Measurements from ENCODE around the gene OR6J1. TPM values are rescaled to one million over a fixed set of nuclear protein-coding genes. Genes with fewer than 3 reads are reported as not detected.
A peak's percentile ranks its signal among the peaks of the same experiment; 100 is the strongest.

OR6J1 gene
- total and polyA plus RNA-seq, 10 of the 15 experiments (the other 5 are each of a cell fraction or from before 2014, with no cell fraction given) = not detected

DNA sequence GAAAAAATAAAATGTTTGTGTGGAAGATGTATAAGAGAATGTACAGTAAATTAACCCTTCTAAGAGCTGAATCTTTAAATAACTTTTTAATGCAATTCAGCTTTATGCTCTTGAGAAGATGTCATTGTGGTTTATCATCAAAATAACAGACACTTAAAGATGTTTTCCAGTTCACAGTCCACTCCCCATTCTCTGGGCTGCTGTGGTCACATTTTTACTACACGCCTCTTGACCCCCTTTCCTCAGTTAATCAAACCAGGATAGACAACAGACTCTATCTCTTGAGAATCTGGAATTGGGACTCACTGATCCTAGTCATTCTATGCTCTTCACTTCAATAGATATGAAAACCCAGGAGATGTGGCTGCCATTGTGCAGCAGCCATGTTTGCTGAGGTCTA is 24.7 kb upstream of the OR6J1 start:
- POLR2A ChIA-PET = no interaction called here
- peak; percentile 55 for TF ChIP-seq RUNX3 (IDR thresholded peaks at IDR 0.05; ENCODE audit: low read length)
- peak; percentile 6 for TF ChIP-seq JUNB (IDR thresholded peaks at IDR 0.05)
- TF ChIP-seq, protein P1, sequence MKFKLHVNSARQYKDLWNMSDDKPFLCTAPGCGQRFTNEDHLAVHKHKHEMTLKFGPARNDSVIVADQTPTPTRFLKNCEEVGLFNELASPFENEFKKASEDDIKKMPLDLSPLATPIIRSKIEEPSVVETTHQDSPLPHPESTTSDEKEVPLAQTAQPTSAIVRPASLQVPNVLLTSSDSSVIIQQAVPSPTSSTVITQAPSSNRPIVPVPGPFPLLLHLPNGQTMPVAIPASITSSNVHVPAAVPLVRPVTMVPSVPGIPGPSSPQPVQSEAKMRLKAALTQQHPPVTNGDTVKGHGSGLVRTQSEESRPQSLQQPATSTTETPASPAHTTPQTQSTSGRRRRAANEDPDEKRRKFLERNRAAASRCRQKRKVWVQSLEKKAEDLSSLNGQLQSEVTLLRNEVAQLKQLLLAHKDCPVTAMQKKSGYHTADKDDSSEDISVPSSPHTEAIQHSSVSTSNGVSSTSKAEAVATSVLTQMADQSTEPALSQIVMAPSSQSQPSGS (IDR thresholded peaks at IDR 0.05; ENCODE audit: low read length) = peak; percentile 15
- TF ChIP-seq, protein P2, sequence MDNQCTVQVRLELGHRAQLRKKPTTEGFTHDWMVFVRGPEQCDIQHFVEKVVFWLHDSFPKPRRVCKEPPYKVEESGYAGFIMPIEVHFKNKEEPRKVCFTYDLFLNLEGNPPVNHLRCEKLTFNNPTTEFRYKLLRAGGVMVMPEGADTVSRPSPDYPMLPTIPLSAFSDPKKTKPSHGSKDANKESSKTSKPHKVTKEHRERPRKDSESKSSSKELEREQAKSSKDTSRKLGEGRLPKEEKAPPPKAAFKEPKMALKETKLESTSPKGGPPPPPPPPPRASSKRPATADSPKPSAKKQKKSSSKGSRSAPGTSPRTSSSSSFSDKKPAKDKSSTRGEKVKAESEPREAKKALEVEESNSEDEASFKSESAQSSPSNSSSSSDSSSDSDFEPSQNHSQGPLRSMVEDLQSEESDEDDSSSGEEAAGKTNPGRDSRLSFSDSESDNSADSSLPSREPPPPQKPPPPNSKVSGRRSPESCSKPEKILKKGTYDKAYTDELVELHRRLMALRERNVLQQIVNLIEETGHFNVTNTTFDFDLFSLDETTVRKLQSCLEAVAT (IDR thresholded peaks at IDR 0.05) = no peak
- peak; percentile 62; the same call in 1 of the 2 replicates for TF ChIP-seq YY1 (IDR thresholded peaks at IDR 0.05; ENCODE audit: low read depth, low read length)

More for the DNA sequence above, 24.7 kb upstream of the OR6J1 start:
- H3K9ac ChIP-seq (ENCODE audit: control insufficient read depth, insufficient read depth, low read length) = no peak overlapping the region
- no peak overlapping the region for H3K4me3 ChIP-seq
- no peaks in the 10 kb centered on the region for H3K9me3 ChIP-seq (replicated peaks; ENCODE audit: control insufficient read depth, insufficient read depth, low read length)
- no peaks in the 10 kb centered on the region for H3K4me1 ChIP-seq (ENCODE audit: control insufficient read depth, insufficient read depth, low read length)
- H2AFZ ChIP-seq (ENCODE audit: control insufficient read depth, low read depth, low read length) = no peak overlapping the region
- DNase-seq (ENCODE audit: low read depth, low spot score) (no peak), ATAC-seq (peak; percentile 28; the same call in 2 of the 3 replicates), FAIRE-seq (no peak)
- no peak overlapping the region for H3K4me2 ChIP-seq (ENCODE audit: control insufficient read depth, insufficient read depth)
- no peaks in the 10 kb centered on the region for H4K20me1 ChIP-seq (ENCODE audit: control insufficient read depth, insufficient read depth)
- BruUV-seq (replicated peaks) = no TSS peak
- WGBS (ENCODE audit: insufficient coverage, insufficient replicate concordance, low lambda C conversion rate, missing lambda C conversion rate) = 0% methylated on average over 1 of the region's 1 CpG
- H3K79me2 ChIP-seq (ENCODE audit: control insufficient read depth, insufficient read depth, low read length) = no peaks in the 10 kb centered on the region
- ChIA-PET SMC1A (ENCODE audit: uncharacterized antibody, unreplicated experiment) (interaction anchor here (0.9 to 2.3 kb wide), 5 partner anchors 11 to 98 kb away, joined by 3 to 13 read pairs (median 4); partner anchors contain the start of gene OXA1L), RAD21 (ENCODE audit: unreplicated experiment) (interaction anchor here (0.9 to 1.7 kb wide), 6 partner anchors 9 to 109 kb away, joined by 3 to 9 read pairs (median 3); no protein-coding TSS in a partner anchor), CTCF (interaction anchor here (0.6 to 2.4 kb wide), 8 partner anchors 8 to 400 kb away, joined by 3 to 12 read pairs (median 3); no protein-coding TSS in a partner anchor)
- in situ Hi-C loops (cut with MboI) (no loop called here), intact Hi-C loops (cut with micrococcal nuclease; ENCODE audit: unreplicated experiment) (no loop called here)
- H3K27ac ChIP-seq (ENCODE audit: control insufficient read depth, insufficient read depth) = no peak overlapping the region
- no peaks in the 10 kb centered on the region for H3K27me3 ChIP-seq (replicated peaks in 1 of 2; ENCODE audit: control insufficient read depth in 2 of 2, insufficient read depth in 2 of 2, low read length in 1 of 2)
- no peaks in the 10 kb centered on the region for H3K36me3 ChIP-seq (ENCODE audit: control insufficient read depth in 2 of 2, insufficient read depth in 2 of 2, low read length in 1 of 2)
